A673 (cell line): ENCODE results near the gene KANK3. TPM values are rescaled to one million over a fixed set of nuclear protein-coding genes. Genes with fewer than 3 reads are reported as not detected.
"Not testable (repeated sequence)": the region's sequence is repeated elsewhere in the genome, so short reads cannot be mapped to it uniquely, and the experiment has no call there.

Source experiments
- BruUV-seq: library from RNA; stranded (reverse); fragments of 400-500 nt; replicated peaks from 2 replicates; lab custom pipeline; 2021; lab: Mats Ljungman, UMichigan
- CTCF ChIA-PET: fragments of 300-600 bp; sonication (Branson Sonifier 250); formaldehyde crosslinking; loops from one replicate; lab custom pipeline; 2022; ENCODE audit warnings: antibody characterized with exemption; lab: Charles Lee
- POLR2A ChIA-PET: fragments of 300-600 bp; sonication (Branson Sonifier 250); formaldehyde crosslinking; loops from one replicate; lab custom pipeline; 2022; ENCODE audit warnings: antibody characterized with exemption; ENCODE audit not compliant: low non-redundant PET; lab: Charles Lee
- DNase-seq: peaks from one replicate; pipeline ENCODE4 v3.0.0-alpha.2; 2015; ENCODE audit warnings: low spot score
- H3K27ac ChIP-seq: fragments of 200-600 bp; sonication (generic); 2 replicates; pipeline ENCODE4 v1.5.1; 2016; ENCODE audit warnings: mixed run types, low read depth, mild to moderate bottlenecking, mixed read lengths, antibody characterized with exemption, low read length; ENCODE audit not compliant: poor library complexity, severe bottlenecking
- H3K27me3 ChIP-seq: fragments of 200-600 bp; sonication (generic); replicated peaks from 2 replicates; pipeline ENCODE4 v1.6.1; 2017; ENCODE audit warnings: mixed run types, low read depth, mild to moderate bottlenecking, mixed read lengths, antibody characterized with exemption, low read length; ENCODE audit not compliant: insufficient read depth, poor library complexity
- H3K36me3 ChIP-seq: fragments of 200-600 bp; sonication (generic); 2 replicates; pipeline ENCODE4 v1.6.1; 2016; ENCODE audit warnings: mixed run types, mild to moderate bottlenecking, mixed read lengths, antibody characterized with exemption, low read length; ENCODE audit not compliant: insufficient read depth, poor library complexity, severe bottlenecking
- H3K4me1 ChIP-seq: fragments of 200-600 bp; sonication (generic); 2 replicates; pipeline ENCODE4 v1.6.1; 2017; ENCODE audit warnings: mixed run types, mild to moderate bottlenecking, mixed read lengths, antibody characterized with exemption, low read length; ENCODE audit not compliant: insufficient read depth, poor library complexity, severe bottlenecking
- H3K4me3 ChIP-seq: fragments of 200-600 bp; sonication (generic); 2 replicates; pipeline ENCODE4 v1.5.1; 2016; ENCODE audit warnings: low read depth, mixed run types, mild to moderate bottlenecking, mixed read lengths, low read length; ENCODE audit not compliant: poor library complexity, severe bottlenecking
- H3K9me3 ChIP-seq: fragments of 200-600 bp; sonication (generic); 2 replicates; pipeline ENCODE4 v1.6.1; 2016; ENCODE audit warnings: mixed run types, low read depth, mild to moderate bottlenecking, mixed read lengths, antibody characterized with exemption, low read length; ENCODE audit not compliant: poor library complexity, severe bottlenecking
- EZH2 ChIP-seq: fragments of 200-600 bp; sonication (generic); IDR thresholded peaks from 2 replicates; pipeline ENCODE4 v1.6.1; 2017; ENCODE audit warnings: borderline replicate concordance, low read depth, mild to moderate bottlenecking, mixed read lengths, antibody characterized with exemption, low read length; ENCODE audit not compliant: poor library complexity, severe bottlenecking
- intact Hi-C: fragments of 100-400 bp; cut with micrococcal nuclease; formaldehyde crosslinking; loops from one replicate; pipeline ENCODE4 v1.10.0; 2022; ENCODE audit not compliant: unreplicated experiment
- total RNA-seq: library from RNA; stranded (reverse); gene quantifications from 2 replicates; pipeline ENCODE4 v1.2.3, GENCODE V29; 2021
- TF ChIP-seq, protein P1 (sequence below): fragments of 300-800, 200-600 bp; sonication (generic); conservative IDR thresholded peaks from 2 replicates; pipeline ENCODE4 v1.5.1; 2017; ENCODE audit warnings: low read depth, mild to moderate bottlenecking, antibody characterized with exemption, low read length, moderate library complexity, mixed read lengths

KANK3 gene
- total RNA-seq, 1 experiment from 2014 or later = 0.73 TPM

- intact Hi-C loops = no loop called here
- TF ChIP-seq, protein P1, sequence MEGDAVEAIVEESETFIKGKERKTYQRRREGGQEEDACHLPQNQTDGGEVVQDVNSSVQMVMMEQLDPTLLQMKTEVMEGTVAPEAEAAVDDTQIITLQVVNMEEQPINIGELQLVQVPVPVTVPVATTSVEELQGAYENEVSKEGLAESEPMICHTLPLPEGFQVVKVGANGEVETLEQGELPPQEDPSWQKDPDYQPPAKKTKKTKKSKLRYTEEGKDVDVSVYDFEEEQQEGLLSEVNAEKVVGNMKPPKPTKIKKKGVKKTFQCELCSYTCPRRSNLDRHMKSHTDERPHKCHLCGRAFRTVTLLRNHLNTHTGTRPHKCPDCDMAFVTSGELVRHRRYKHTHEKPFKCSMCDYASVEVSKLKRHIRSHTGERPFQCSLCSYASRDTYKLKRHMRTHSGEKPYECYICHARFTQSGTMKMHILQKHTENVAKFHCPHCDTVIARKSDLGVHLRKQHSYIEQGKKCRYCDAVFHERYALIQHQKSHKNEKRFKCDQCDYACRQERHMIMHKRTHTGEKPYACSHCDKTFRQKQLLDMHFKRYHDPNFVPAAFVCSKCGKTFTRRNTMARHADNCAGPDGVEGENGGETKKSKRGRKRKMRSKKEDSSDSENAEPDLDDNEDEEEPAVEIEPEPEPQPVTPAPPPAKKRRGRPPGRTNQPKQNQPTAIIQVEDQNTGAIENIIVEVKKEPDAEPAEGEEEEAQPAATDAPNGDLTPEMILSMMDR = no peak
- TF ChIP-seq EZH2 = no peak
- peaks cover 22% of the 10 kb centered on the region for H3K4me1 ChIP-seq
- ChIA-PET CTCF (no interaction called here), POLR2A (no interaction called here)
- DNase-seq = no peak
- H3K36me3 ChIP-seq = peaks cover 27% of the 10 kb centered on the region
- BruUV-seq = no TSS peak
- no peaks in the 10 kb centered on the region for H3K9me3 ChIP-seq
- H3K27me3 ChIP-seq = no peaks in the 10 kb centered on the region
- H3K27ac ChIP-seq = peak overlapping the region; percentile 93
- H3K4me3 ChIP-seq = peak overlapping the region; percentile 89
These were observed 22.4 kb downstream of the KANK3 start for GRCh38 chr19:8320564-8321066.

DNA sequence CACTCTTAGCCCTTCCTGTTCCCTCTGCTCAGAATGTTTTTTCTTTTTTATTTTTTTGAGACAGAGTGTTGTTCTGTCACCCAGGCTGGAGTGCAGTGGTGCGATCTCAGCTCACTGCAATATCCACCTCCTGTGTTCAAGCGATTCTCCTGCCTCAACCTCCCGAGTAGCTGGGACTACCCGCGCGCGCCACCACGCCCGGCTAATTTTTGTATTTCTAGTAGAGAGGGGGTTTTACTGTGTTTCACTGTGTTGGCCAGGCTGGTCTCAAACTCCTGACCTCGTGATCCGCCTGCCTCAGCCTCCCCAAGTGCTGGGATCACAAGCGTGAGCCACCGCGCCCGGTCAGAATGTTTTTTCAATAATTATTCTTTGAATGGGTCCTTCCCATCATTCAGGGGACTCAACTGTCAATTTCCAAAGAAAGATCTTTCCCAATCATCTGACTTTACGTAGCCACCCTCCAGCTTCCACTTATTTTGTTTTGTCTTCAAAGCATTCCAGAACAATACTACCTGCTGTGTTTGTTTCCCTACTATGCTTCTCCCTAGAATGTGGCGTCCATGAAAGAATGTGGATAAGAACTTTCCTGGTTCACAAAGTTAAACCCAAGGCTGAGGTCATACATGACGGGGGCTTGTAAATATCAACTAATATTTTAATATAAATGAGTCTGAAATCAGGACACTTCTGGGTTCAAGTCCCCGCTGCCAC is 23.1 kb downstream of the KANK3 start:
- Histone ChIP-seq H3K4me1 (peaks cover 22% of the 10 kb centered on the region), H3K4me3 (peak overlapping the region; percentile 89), H3K27ac (peak overlapping the region; percentile 93), H3K27me3 (no peaks in the 10 kb centered on the region), H3K36me3 (peaks cover 33% of the 10 kb centered on the region), H3K9me3 (no peaks in the 10 kb centered on the region)
- CTCF ChIA-PET = no interaction called here
- TSS peak; percentile 76 for BruUV-seq
- no peak for DNase-seq
- TF ChIP-seq, protein P1 = no peak
- intact Hi-C loops = no loop called here
- POLR2A ChIA-PET = interaction anchor here (0.6 kb wide), 1 partner anchor 581 kb away, joined by 4 read pairs; no protein-coding TSS in a partner anchor

- H3K36me3 ChIP-seq = peaks cover 30% of the 10 kb centered on the region
- intact Hi-C loops, H3K27me3 ChIP-seq, DNase-seq, BruUV-seq, POLR2A ChIA-PET, H3K9me3 ChIP-seq, H3K27ac ChIP-seq, H3K4me3 ChIP-seq: not testable (repeated sequence)
- CTCF ChIA-PET = interaction anchor here (0.7 kb wide), 2 partner anchors 36 to 260 kb away, joined by 3 to 5 read pairs; no protein-coding TSS in a partner anchor
- H3K4me1 ChIP-seq = peaks cover 22% of the 10 kb centered on the region
These were observed 24.2 kb downstream of the KANK3 start for GRCh38 chr19:8318835-8319234.
